NCI-H187 (cell line): ENCODE results near the gene CISD3.
A peak's percentile ranks its signal among the peaks of the same experiment; 100 is the strongest.

Source experiments
- DNase-seq, 2 experiments: peaks; one replicate each; lab custom pipeline; 2025; lab: John Stamatoyannopoulos, UW

The CISD3 gene

DNA sequence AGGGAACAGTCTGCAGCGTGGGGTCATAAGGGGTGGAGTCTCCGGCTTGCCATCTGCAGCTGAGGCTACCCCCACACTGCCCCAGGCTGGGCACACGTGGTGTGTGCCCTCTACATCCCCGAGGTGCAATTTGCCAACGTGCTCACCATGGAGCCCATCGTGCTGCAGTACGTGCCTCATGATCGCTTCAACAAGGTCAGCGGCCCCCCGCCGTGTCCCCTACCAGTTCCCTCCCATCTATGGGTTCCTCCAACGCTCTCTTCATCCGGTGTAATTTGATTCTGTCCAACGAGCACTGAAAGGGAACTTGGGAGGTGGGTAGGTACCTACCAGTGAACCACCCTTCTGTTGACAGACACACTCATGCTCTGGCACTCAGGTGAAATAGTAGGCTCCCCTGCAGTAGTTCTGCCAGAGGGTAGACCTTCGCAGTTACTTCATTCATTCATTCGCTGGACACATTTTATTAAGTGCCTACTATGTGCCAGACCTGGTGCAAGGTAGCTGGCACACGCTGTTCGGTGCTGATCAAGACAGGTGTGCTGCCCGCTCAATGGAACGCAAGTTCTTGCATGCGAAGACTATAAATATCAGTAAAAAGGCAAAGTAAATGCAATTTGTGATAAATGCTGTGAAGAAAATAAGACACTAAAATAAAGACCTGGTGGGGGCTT, 22.3 kb upstream of the CISD3 start:
- no peak for DNase-seq

DNA sequence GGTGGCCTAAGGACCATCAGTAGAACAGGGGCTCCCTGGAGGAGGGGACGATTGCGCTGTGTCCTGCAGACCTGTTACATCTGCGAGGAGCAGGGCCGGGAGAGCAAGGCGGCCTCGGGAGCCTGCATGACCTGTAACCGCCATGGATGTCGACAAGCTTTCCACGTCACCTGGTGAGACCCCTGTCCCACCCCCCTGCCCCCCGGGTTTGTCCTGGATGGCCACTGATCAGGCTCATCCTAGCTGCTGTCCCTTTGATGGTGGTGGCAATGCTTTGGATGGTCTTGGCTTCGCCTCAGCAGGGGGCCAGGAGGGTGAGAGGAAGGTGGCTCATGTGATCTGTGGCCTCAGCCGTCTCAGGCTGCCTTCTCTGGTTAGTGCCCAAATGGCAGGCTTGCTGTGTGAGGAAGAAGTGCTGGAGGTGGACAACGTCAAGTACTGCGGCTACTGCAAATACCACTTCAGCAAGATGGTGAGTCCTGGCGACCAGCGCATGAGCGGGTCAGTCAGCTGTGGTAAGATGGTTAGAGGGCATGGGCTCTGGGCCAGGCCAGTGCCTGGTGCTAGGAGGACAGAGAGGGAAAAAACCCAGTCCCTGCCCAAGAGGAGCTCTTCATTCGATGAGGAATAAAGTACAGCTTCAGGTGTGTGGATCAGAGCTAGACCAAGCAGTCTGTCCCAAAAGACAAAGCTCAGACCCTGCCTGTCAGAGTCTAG, 20.9 kb upstream of the CISD3 start:
- no peak for DNase-seq

- no peak for DNase-seq
These were observed 20.1 kb upstream of the CISD3 start for GRCh38 chr17:38709864-38710603.

DNA sequence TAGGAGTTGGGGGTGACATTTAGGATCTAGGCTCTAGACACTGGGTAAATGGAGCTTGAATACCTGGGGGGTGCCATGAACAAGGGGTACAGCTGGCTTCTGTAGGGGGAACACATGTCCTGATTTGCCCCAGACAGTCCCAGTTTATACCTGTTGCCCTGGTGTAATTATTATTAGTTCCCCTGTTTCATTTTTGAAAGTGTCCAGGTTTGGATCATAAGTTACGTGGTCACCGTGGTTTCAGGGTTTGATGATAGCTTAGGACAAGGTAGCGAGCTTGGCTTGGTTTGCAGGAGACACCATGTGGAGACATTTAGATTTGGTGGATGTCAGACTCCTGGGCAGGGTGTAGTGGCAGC, 19.6 kb upstream of the CISD3 start:
- no peak for DNase-seq

GRCh38 chr17:38710985-38711384, 19.2 kb upstream of the CISD3 start:
- DNase-seq: no peak

- no peak for DNase-seq
These were observed 18.2 kb upstream of the CISD3 start for GRCh38 chr17:38711792-38712571.

DNA sequence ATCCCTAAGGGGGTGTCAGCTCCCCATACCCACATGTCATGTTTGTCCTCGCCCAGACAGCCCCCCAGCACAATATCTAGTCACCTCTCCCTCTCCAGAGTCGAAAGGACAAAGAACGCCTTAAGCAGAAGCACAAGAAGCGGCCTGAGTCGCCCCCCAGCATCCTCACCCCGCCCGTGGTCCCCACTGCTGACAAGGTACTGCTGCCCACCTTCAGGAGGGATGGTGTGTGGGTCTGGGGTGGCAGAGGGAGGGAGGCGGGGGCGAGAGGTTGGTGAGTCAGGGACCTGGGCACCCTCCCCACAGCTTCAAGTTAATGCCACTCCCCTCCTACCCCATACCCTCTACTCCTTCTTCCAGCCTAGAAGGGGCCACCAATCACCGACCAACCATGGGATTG, 17.5 kb upstream of the CISD3 start:
- DNase-seq: no peak

GRCh38 chr17:38713456-38714075, 16.6 kb upstream of the CISD3 start:
- no peak for DNase-seq

DNA sequence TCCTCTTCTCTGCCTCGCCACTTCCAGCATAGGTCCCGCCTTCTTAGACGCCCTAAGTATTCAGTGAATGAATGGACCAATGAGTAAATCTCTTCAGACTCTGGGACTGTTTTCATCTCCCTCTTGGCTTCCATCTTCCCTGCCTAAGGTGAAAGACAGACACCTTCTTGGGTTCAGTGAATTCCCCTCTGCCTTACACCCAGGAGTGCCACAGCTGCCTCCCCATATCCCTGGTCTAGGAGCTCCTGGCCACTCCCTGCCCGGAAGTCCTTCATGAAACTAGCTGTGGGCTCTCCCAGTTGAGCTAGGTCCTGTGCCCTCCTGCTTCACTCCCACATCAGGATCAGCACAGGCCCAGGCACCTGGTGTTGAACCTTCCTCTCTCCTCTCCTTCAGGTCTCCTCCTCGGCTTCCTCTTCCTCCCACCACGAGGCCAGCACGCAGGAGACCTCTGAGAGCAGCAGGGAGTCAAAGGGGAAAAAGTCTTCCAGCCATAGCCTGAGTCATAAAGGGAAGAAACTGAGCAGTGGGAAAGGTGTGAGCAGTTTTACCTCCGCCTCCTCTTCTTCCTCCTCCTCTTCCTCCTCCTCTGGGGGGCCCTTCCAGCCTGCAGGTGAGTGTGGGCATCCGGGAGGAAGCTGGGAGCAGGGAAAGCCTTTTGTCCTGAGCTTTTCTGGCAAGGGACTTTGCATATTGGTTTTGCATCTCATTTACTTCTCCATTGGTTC, 14.8 kb upstream of the CISD3 start:
- DNase-seq: no peak

- DNase-seq: no peak
These were observed 13.7 kb upstream of the CISD3 start for GRCh38 chr17:38716368-38717005.

DNA sequence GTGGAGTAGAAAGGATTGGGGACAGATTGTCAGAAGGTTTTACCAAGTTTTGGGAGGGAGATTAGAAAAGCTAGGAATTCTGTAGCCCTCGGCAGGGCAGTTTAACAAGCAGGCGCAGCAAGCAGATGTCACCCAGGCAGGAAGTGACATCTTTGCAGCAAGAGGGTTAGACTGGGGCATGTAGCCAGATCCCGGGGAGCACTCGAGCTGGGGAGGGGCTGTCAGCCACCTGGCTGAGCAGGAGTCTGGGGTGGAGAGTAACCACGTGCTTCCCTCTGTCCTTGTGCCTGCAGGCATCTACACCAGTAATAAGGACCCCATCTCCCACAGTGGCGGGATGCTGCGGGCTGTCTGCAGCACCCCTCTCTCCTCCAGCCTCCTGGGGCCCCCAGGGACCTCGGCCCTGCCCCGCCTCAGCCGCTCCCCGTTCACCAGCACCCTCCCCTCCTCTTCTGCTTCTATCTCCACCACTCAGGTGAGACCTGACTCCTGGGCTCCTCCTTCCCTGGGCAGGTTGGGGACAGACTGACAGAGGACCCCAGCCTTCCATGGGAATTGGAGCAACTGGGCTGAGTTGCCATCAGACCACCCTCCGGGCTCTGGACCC, 12.9 kb upstream of the CISD3 start:
- no peak for DNase-seq

GRCh38 chr17:38719289-38719942, 10.7 kb upstream of the CISD3 start:
- DNase-seq: no peak

DNA sequence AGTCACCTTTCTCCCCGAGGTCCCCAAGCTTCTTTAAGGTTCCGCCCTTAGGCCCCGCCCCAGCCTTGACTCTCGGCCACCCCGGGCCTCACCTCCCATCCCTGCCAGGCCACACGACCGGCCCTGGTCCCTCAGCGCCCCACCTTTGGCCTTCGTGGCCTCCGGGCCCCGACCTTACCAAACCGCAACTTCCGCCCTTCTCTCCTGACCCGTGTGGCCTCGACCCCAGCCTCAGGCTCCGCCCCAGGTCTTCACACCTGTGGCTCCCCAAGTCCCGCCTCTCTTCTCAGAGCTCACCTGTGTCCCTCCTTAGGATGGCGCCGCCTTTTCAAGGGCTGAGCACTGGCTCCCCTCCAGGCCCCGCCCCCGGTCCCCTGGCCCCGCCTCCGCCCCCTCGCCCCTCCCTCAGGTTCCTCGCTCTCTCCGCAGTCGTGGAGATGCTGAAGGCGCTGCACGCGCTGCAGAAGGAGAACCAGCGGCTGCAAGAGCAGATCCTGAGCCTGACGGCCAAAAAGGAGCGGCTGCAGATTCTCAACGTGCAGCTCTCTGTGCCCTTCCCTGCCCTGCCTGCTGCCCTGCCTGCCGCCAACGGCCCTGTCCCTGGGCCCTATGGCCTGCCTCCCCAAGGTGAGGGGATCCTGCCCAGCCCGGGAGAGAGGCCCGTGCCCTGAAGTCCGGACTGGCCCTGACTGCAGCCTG, 10.0 kb upstream of the CISD3 start:
- DNase-seq: peak; percentile 26 to 53

GRCh38 chr17:38720941-38721340, 9.2 kb upstream of the CISD3 start:
- no peak for DNase-seq

- DNase-seq: no peak
These were observed 8.3 kb upstream of the CISD3 start for GRCh38 chr17:38721802-38722201.

DNA sequence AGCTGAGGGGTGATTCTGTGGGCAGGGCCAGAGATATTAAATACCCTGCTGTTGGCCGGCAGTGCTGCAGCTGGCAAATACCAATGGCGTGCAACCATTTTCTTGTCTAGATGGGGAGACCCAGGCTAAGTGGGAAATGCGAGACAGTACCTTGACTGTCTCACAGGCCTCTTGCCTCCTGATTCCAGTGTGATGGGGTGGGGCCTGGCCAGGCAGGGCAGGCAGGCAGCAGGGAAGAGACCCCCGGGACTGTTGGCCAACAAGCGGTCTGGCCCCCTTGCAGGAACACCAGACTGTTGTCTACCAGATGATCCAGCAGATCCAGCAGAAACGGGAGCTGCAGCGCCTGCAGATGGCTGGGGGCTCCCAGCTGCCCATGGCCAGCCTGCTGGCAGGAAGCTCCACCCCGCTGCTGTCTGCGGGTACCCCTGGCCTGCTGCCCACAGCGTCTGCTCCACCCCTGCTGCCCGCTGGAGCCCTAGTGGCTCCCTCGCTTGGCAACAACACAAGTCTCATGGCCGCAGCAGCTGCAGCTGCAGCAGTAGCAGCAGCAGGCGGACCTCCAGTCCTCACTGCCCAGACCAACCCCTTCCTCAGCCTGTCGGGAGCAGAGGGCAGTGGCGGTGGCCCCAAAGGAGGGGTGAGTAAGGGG, 5.7 kb upstream of the CISD3 start:
- DNase-seq: peak in 1 of 2 experiments; percentile 35

GRCh38 chr17:38725066-38725465, 5.1 kb upstream of the CISD3 start:
- DNase-seq: no peak

DNA sequence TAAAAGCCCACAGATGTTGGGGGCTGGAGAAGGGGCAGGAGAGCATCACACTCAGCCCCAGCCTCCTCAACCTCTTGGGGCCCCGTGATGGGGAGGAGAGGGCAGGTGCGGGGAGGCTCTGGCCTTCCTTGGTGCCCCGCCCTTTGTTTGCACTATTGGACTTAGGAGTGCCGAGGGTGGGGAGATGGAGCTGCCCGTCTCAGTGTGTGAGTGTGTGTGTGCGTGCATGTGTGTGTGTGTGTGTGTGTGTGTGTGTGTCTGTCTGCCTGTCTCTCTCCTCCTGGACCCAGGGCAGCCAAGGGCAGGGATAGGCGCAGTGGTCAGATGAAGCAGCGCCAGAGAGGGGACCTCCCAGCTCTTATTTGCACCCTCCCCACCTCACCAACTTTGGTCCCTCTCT, 4.0 kb upstream of the CISD3 start:
- DNase-seq: peak; percentile 17 to 37

GRCh38 chr17:38727736-38728135, 2.4 kb upstream of the CISD3 start:
- DNase-seq: no peak
